ENCODE results near the gene NKX1-1.
"Not testable (repeated sequence)": the region's sequence is repeated elsewhere in the genome, so short reads cannot be mapped to it uniquely, and the experiment has no call there.

The NKX1-1 gene

DNA sequence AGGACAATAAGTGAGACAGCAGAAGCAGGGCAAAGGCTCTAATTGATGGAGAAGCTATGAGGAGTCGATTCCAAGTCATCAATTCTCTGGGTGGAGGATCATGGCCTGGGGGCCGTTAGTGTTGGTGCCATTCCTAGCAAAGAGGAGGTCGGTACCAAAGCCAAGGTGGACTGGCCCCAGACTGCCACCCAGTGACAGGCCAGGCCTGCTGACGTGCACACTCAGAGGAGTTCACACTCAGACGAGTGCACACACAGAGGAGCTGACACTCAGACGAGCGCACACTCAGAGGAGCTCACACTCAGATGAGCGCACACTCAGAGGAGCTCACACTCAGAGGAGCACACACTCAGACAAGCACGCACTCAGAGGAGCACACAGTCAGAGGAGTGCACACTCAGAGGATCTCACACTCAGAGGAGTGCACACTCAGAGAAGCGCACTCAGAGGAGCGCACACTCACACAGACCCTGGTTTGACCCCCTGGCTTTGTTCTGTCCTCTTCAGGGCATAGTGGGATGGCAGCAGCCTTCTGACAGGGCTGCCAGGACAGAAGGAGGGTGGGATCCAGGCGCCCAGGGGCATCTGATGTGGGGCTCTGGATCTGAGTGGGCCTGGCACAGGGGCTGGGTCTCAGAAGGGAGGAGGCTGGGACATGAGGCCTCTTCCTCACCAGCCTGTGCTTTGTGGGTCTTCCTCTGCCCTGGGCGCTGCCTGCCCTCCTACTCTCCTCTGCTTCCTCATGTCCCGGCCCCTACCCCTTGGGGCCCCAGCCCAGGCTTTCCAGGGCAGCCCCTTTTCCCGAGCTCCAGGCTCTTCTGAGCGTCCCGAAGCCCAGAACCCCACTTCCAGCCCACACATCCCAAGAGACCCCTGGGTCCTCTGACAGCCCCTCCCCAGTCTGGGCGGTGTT is 41.7 kb upstream of the NKX1-1 start:
- no peak overlapping the region for H3K4me2 ChIP-seq
- no peaks in the 10 kb centered on the region for H3K36me3 ChIP-seq
- H4K20me1 ChIP-seq: no peaks in the 10 kb centered on the region
- no peaks in the 10 kb centered on the region for H3K27me3 ChIP-seq
- H3K9me3 ChIP-seq: peaks cover 1% of the 10 kb centered on the region; the same call in 1 of the 2 replicates
- H3K4me3 ChIP-seq: no peak overlapping the region
- no peak for TF ChIP-seq Cebpa-rat (IDR thresholded peaks at IDR 0.05)
- no peak overlapping the region for H3K9ac ChIP-seq
- H3K27ac ChIP-seq: no peak overlapping the region
- H3K4me1 ChIP-seq: 0 out of 2 replicates have a peak, but pooled peaks cover 7% of the 10 kb centered on the region

DNA sequence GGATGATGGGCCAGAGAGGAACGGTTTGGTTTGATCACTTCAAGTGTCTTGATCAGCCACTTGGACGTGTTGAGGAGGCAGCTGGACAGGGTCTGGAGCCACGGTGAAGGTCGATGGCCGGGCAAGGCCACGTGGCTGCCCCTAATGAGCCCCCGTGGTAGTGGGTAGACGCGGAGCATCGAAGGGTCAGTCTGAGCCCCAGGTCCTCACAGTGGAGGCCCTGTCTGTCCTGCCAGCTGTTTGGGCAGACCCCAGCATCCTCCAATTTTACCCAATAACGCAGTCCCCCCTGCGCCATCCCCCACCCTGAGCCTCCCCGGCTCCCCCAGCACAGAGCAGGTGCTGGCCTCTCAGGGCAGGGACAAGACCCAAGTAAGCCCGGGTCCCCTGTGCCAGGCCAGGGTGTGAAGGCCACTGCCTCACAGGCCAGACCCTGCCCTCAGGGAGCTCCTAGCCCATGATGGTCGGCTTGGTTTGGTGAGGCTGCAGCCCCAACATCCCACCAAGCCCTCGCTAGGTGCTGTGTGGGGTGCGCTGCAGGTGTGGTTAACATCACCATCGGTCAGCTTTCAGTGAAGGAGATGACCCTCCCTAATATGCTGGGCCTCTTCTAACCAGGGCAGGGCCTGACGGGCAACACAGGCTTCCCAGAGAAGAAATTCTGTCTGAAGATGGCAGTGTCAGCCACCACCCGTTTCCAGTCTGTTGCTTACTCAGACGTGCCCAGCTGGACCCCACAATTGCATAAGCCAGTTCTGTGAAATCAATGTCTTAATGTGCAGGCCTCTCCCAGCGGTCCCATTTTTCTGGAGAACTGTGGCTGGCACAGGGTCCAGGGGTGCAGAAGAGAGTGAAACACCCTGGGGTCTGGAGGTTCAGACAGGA is 40.5 kb upstream of the NKX1-1 start:
- TF ChIP-seq Cebpa-rat (IDR thresholded peaks at IDR 0.05): no peak
- no peak overlapping the region for H3K27ac ChIP-seq
- H3K36me3 ChIP-seq: no peaks in the 10 kb centered on the region
- H3K9me3 ChIP-seq: no peaks in the 10 kb centered on the region
- no peak overlapping the region for H3K4me2 ChIP-seq
- H4K20me1 ChIP-seq: no peaks in the 10 kb centered on the region
- 0 out of 2 replicates have a peak, but pooled peaks cover 7% of the 10 kb centered on the region for H3K4me1 ChIP-seq
- H3K9ac ChIP-seq: no peak overlapping the region
- H3K4me3 ChIP-seq: no peak overlapping the region
- H3K27me3 ChIP-seq: no peaks in the 10 kb centered on the region

DNA sequence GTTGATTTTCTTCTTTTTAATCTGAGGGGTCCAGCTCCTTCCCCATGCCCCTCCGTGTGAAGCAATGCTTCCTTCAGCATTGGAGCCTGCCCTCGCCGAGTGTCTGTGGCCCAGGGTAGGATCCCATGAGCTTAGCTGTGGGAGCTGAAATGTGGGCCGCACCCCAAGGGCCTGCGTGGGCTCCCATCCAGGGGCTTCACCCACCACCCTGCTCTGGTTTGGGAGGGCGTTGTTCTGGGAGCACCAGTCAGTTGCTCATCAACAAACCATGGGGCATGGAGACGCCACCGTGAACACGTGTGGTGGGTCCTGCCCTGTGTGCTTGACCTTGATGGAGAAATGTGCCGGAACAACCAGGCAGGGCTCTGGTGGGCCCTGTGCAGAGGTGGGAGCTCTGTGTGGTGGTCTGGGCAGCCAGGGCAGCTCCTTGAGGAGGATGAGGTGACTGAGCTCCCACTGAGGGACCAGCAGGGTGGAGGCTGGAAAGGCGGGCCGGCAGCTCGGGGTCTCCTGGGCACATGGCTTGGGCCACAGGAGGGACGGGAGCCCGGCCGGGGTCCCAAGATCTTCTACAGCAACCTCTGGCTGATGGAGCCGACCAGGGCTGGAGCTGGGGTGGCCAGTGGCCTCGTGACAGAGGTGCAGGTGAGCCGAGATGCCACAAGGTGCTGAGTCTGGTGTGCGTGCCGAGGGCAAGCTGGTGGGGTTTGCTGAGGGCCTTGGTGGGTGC is 39.6 kb upstream of the NKX1-1 start:
- 0 out of 2 replicates have a peak, but pooled peaks cover 7% of the 10 kb centered on the region for H3K4me1 ChIP-seq
- H3K9ac ChIP-seq: no peak overlapping the region
- no peaks in the 10 kb centered on the region for H3K27me3 ChIP-seq
- no peaks in the 10 kb centered on the region for H3K9me3 ChIP-seq
- TF ChIP-seq Cebpa-rat (IDR thresholded peaks at IDR 0.05): no peak
- no peaks in the 10 kb centered on the region for H3K36me3 ChIP-seq
- no peaks in the 10 kb centered on the region for H4K20me1 ChIP-seq
- H3K27ac ChIP-seq: no peak overlapping the region
- no peak overlapping the region for H3K4me2 ChIP-seq
- no peak overlapping the region for H3K4me3 ChIP-seq

DNA sequence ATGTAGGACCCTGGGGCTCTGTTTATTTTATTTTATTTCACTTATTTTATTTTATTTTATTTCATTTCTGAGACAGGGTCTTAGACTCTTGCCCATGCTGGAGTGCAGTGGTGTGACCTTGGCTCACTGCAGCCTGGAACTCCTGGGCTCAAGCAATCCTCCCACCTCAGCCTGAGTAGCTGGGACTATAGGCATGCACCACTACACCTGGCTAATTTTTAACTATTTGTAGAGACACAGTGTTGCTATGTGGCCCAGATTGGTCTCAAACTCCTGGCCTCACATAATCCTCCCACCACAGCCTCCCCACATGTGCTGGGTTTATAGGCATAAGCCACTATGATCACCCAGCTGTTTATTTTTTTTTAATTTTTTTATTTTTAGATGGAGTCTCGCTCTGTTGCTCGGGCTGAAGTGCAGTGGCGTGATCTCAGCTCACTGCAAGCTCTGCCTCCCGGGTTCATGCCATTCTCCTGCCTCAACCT is 37.5 kb upstream of the NKX1-1 start:
- not testable (repeated sequence) for H3K4me1 ChIP-seq, H3K9me3 ChIP-seq, H3K27me3 ChIP-seq, H3K27ac ChIP-seq, H3K4me3 ChIP-seq, H3K36me3 ChIP-seq, H4K20me1 ChIP-seq, H3K9ac ChIP-seq
- H3K4me2 ChIP-seq: peak overlapping the region; percentile 5; the same call in 1 of the 2 replicates

- TF ChIP-seq Cebpa-rat (IDR thresholded peaks at IDR 0.05): no peak
- no peak overlapping the region for H3K4me3 ChIP-seq
- H3K9me3 ChIP-seq: no peaks in the 10 kb centered on the region
- no peaks in the 10 kb centered on the region for H3K27me3 ChIP-seq
- H3K4me2 ChIP-seq: no peak overlapping the region
- H3K4me1 ChIP-seq: no peaks in the 10 kb centered on the region
- H3K27ac ChIP-seq: no peak overlapping the region
- no peaks in the 10 kb centered on the region for H4K20me1 ChIP-seq
- H3K36me3 ChIP-seq: no peaks in the 10 kb centered on the region
- H3K9ac ChIP-seq: no peak overlapping the region
Measured at GRCh38 chr4:1427010-1427409, 20.8 kb upstream of the NKX1-1 start.

- no peaks in the 10 kb centered on the region for H3K27me3 ChIP-seq
- TF ChIP-seq Cebpa-rat (IDR thresholded peaks at IDR 0.05): no peak
- no peak overlapping the region for H3K27ac ChIP-seq
- H3K9me3 ChIP-seq: no peaks in the 10 kb centered on the region
- no peak overlapping the region for H3K4me2 ChIP-seq
- no peak overlapping the region for H3K4me3 ChIP-seq
- H3K9ac ChIP-seq: no peak overlapping the region
- H4K20me1 ChIP-seq: no peaks in the 10 kb centered on the region
- H3K36me3 ChIP-seq: no peaks in the 10 kb centered on the region
- H3K4me1 ChIP-seq: no peaks in the 10 kb centered on the region
Measured at GRCh38 chr4:1421657-1422056, 15.4 kb upstream of the NKX1-1 start.

DNA sequence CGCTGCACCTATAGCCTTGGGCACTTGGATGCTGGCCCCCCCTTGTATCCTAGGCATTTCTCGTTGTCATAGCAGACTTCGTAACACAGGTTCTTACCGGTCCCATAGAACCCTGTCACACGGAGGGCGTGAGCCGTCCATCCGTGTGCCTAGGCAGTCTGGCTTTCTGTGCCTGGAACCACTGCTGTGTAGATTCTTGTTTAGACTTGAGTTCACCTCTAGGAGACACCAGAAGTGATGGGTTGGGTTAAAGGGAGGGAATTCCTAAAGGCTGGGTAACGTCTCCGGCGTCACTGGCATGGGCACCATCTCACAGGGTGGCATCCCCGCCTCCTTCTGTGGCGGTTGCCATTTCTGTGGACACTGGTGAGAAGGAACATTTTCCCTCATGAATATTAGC is 13.5 kb upstream of the NKX1-1 start:
- no peaks in the 10 kb centered on the region for H4K20me1 ChIP-seq
- H3K4me3 ChIP-seq: no peak overlapping the region
- H3K4me1 ChIP-seq: no peaks in the 10 kb centered on the region
- no peak for TF ChIP-seq Cebpa-rat (IDR thresholded peaks at IDR 0.05)
- H3K36me3 ChIP-seq: no peaks in the 10 kb centered on the region
- no peaks in the 10 kb centered on the region for H3K9me3 ChIP-seq
- H3K27me3 ChIP-seq: no peaks in the 10 kb centered on the region
- H3K27ac ChIP-seq: no peak overlapping the region
- no peak overlapping the region for H3K4me2 ChIP-seq
- no peak overlapping the region for H3K9ac ChIP-seq

DNA sequence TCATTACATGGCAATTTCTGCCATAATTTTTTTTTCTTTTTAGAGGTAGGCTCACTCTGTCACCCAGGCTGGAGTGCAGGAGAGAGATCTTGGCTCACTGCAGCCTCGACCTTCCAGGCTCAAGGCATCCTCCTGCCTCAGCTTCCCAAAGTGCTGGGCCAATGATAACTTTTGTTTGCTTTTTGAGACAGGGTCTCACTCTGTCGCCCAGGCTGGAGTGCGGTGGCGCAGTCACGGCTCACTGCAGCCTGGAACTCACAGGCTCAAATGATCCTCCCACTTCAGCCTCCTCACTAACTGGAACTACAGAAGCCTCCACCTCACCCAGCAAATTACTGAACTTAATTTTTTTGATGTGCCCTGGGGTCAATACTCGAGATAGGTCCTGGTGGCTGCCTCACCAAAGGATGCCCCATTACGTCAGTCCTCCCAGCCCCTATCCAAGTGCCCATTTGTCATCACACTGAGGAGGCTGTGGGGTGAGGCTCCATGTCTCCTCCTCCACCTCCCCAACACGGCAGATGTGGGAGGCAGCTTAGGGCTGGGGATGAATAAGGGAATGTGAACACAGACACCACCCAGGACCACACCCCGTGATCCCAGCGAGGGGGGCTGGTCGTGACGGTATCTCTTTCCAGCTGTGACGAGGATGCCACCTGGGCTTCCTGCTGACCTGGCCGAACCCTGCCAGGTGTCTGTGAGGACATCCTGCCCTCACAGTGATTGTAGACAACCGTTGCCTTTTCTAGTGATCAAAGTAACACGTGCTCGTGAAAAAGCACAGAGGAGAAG is 12.4 kb upstream of the NKX1-1 start:
- Histone ChIP-seq H3K27me3 (no peaks in the 10 kb centered on the region), H3K36me3 (no peaks in the 10 kb centered on the region), H4K20me1 (no peaks in the 10 kb centered on the region), H3K4me3 (no peak overlapping the region), H3K9ac (no peak overlapping the region), H3K27ac (no peak overlapping the region), H3K4me2 (no peak overlapping the region), H3K9me3 (peaks cover 3% of the 10 kb centered on the region), H3K4me1 (no peaks in the 10 kb centered on the region)
- TF ChIP-seq Cebpa-rat (IDR thresholded peaks at IDR 0.05): no peak
